ENCODE measurements around the gene APBB2. TPM values are rescaled to one million over a fixed set of nuclear protein-coding genes. Genes with fewer than 3 reads are reported as not detected.

The APBB2 gene
- total RNA-seq, 4 donors from 2014 or later: 12.2 to 29.2 (median 20.1) TPM

DNA sequence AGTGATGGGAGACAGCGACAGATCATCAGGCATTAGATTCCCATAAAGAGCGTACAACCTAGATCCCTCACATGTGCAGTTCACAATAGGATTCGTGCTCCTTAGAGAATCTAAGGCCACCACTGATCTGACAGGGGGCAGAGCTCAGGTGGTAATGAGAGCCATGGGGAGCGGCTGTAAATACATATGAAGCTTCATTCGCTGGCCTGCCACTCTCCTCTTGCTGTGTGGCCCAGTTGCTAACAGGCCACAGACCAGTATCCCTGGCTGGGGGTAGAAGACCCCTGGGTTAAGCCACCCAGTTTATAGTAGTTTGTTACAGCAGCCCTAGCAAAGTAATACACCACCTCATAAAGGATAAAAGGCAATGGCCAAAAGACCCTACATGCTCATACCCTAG is 30.3 kb downstream of the APBB2 start:
- Histone ChIP-seq H3K36me3 (no peaks in the 10 kb centered on the region), H3K4me3 (no peak overlapping the region), H3K4me1 (peaks cover 0 to 25% (median 4%) of the 10 kb centered on the region in 3 donors), H3K27ac (no peak overlapping the region), H3K27me3 (no peaks in the 10 kb centered on the region), H3K9me3 (no peaks in the 10 kb centered on the region)
- 85 to 98% methylated on average over 4 to 5 of the region's 5 CpGs for WGBS, 2 donors
- DNase-seq: no peak
- intact Hi-C loops (cut with DNase I): no loop called here
- TF ChIP-seq, protein P1, sequence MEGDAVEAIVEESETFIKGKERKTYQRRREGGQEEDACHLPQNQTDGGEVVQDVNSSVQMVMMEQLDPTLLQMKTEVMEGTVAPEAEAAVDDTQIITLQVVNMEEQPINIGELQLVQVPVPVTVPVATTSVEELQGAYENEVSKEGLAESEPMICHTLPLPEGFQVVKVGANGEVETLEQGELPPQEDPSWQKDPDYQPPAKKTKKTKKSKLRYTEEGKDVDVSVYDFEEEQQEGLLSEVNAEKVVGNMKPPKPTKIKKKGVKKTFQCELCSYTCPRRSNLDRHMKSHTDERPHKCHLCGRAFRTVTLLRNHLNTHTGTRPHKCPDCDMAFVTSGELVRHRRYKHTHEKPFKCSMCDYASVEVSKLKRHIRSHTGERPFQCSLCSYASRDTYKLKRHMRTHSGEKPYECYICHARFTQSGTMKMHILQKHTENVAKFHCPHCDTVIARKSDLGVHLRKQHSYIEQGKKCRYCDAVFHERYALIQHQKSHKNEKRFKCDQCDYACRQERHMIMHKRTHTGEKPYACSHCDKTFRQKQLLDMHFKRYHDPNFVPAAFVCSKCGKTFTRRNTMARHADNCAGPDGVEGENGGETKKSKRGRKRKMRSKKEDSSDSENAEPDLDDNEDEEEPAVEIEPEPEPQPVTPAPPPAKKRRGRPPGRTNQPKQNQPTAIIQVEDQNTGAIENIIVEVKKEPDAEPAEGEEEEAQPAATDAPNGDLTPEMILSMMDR (IDR thresholded peaks at IDR 0.05): no peak
- TF ChIP-seq POLR2A (IDR thresholded peaks at IDR 0.05): no peak

DNA sequence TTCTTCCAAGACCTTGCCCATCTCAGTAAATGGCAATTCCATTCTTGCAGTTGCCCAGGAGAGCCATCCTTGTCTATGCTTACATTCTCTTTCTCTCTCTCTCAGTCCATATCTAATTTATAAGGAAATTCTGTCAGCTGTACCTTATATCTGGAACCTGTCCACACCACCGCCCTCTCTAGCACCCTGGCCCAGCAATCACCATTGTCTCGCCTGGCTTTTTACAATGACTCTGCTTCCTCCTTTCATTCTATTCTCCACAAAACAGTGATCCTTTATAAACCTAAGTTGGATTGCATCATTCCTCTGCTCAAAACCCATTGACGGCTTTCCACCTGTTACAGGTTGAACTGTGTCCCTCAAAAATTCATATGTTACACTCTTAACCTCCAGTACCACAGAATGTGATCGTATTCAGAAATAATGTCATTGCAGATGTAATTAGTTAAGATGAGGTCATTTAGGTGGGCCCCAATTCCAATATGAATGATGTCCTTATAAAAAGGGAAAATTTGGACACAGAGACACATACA is 31.3 kb downstream of the APBB2 start:
- Histone ChIP-seq H3K9me3 (no peaks in the 10 kb centered on the region), H3K4me1 (peaks cover 0 to 33% (median 4%) of the 10 kb centered on the region in 3 donors), H3K27ac (no peak overlapping the region), H3K27me3 (no peaks in the 10 kb centered on the region), H3K36me3 (no peaks in the 10 kb centered on the region), H3K4me3 (no peak overlapping the region)
- intact Hi-C loops (cut with DNase I): no loop called here
- WGBS, 2 donors: 80 to 97% methylated on average over 4 of the region's 4 CpGs
- TF ChIP-seq, protein P1 (IDR thresholded peaks at IDR 0.05): no peak
- no peak for TF ChIP-seq POLR2A (IDR thresholded peaks at IDR 0.05)
- no peak for DNase-seq

DNA sequence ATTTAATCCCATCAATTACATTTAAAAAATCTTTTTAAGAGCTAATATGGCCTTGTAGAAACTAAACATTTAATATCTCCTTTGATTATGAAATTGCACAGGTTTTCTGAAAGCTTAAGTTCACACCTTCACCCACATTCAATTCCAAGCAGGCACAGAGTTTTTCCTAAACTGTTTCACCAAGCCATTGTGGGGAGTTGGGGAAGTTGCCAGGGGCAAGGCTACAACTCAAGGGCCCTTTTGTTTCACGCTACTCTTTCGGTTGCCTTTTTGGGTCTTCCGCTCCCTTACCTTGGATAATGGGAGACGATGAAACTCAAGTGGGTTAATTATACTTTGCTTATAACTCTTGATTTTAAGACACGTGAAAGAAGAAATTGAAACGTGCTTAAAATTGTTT is 33.3 kb downstream of the APBB2 start:
- H3K4me1 ChIP-seq: peaks cover 0 to 31% (median 8%) of the 10 kb centered on the region in 3 donors
- WGBS, 2 donors: 93 to 97% methylated on average over 6 of the region's 6 CpGs

DNA sequence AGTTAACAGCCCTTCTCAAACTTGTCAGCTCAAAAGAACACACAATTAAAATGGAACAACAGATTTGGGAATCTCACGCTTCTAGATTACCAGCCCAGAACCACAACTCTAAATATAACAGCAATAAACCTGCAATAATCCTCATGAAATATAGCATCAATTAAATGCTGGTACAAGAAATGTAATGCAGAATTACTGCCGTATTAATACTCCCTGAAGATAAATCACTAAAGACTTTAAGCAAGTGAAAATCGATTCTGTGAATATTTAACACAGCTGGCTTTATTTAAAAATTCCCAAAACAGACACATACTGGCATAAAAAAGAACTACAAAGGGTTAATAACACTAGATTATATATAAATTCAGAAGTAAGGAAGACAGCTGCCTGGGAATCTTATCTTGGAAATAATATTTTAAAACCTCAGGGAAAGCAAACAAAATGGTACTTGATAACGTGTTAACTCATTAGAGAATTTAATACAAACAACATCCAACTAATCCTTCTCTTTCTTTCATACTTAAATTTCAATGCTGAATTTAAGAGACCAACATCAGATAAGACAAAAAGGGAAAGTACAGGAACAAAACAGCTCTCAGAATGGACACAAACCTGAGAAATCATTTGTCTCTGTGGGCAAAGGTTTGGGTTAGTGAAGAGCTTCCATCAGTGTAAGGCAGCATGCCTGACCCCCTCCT is 34.7 kb downstream of the APBB2 start:
- Histone ChIP-seq H3K27ac (no peak overlapping the region), H3K9me3 (no peaks in the 10 kb centered on the region), H3K4me1 (peaks cover 0 to 21% (median 4%) of the 10 kb centered on the region in 3 donors), H3K4me3 (no peak overlapping the region), H3K27me3 (no peaks in the 10 kb centered on the region), H3K36me3 (no peaks in the 10 kb centered on the region)
- WGBS, 2 donors: 71% methylated on average over 4 of the region's 4 CpGs
- TF ChIP-seq POLR2A (IDR thresholded peaks at IDR 0.05): no peak
- TF ChIP-seq, protein P1 (IDR thresholded peaks at IDR 0.05): no peak
- intact Hi-C loops (cut with DNase I): no loop called here
- no peak for DNase-seq

More for the DNA sequence above, 33.3 kb downstream of the APBB2 start:
- DNase-seq: no peak
- H3K27ac ChIP-seq: no peak overlapping the region
- H3K4me3 ChIP-seq: no peak overlapping the region
- no peak for TF ChIP-seq POLR2A (IDR thresholded peaks at IDR 0.05)
- TF ChIP-seq, protein P1 (IDR thresholded peaks at IDR 0.05): no peak
- no peaks in the 10 kb centered on the region for H3K36me3 ChIP-seq
- intact Hi-C loops (cut with DNase I): no loop called here
- H3K27me3 ChIP-seq: no peaks in the 10 kb centered on the region
- no peaks in the 10 kb centered on the region for H3K9me3 ChIP-seq
